SKM-1 treated with dmso at 0.1 percent for 144 hours (cell line): ENCODE results near the gene ANGPTL2.

Source experiments
- DNase-seq: peaks from one replicate; lab custom pipeline; 2025; ENCODE audit not compliant: unreplicated experiment; lab: John Stamatoyannopoulos, UW

Gene ANGPTL2

DNA sequence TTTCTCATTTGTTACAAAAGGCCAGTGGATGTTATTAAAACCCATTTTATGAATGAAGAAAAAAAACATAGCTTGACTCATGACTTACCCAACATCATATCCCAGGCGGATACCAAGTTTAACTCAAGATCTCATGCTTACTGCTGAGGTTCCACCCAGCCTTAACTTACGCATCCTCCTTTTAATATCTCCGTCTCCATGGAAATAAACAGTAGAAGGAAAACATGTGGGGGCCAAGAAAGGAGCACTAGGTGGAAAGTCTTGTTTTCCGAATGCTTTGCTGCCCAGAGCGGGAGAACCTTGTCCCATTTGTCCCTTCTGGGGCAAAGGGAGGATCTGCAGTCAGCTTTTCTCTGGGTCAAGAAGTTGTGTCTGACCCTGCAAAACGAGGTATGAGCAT, 44.1 kb downstream of the ANGPTL2 start:
- DNase-seq = no peak

DNA sequence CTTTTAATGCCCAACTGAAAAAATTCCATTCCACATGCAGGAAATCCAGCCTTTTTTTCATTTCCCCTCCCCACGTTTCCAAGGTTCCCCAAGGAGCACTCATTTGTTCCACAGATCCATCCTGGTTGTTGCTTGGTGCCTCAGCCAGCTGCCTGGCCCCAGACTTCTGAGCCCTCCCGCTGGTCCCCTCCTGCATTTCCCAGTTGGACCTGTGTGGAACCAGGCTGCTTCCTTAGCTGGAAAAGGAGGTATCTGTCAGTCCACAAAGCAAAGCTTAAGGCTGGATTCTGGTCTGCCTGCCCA, 44.8 kb downstream of the ANGPTL2 start:
- DNase-seq = no peak

DNA sequence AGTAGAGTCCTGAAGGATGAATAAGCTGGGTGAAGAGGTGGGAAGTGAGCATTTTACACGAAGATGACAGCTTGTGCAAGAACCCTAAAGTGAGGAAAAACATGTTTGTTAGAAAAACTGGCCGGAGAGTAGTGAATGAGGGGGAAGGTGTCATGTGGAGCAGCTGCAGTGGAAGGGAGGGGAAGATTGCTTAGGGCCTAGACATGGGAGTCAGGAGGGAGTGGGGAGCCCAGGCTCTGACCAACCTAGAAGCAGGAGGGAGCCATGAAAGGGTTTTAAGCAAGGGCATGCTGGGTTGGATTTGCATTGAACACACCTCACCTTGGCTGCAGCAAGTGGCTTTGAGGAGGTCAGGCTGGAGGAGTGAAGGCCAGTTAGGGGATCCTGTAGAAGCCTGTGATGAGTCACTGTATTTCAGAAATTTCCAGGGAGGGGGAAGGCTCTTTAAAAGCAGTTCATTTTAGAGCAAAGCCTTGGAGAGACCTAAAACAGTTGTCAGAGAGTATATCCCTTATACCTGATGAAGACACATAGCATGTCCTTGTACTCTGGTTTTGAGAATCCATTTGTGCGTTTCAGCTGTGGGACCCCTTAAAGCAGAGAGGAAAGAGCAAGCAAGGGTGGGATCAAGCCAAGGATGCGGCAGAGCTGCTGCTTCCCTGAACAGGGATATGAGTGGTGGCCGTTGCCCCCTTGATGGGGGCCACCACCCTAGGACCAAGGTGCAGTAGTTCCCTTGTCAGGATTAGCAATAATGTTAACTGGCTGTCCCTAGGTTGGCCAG, 45.4 kb downstream of the ANGPTL2 start:
- DNase-seq = no peak

DNA sequence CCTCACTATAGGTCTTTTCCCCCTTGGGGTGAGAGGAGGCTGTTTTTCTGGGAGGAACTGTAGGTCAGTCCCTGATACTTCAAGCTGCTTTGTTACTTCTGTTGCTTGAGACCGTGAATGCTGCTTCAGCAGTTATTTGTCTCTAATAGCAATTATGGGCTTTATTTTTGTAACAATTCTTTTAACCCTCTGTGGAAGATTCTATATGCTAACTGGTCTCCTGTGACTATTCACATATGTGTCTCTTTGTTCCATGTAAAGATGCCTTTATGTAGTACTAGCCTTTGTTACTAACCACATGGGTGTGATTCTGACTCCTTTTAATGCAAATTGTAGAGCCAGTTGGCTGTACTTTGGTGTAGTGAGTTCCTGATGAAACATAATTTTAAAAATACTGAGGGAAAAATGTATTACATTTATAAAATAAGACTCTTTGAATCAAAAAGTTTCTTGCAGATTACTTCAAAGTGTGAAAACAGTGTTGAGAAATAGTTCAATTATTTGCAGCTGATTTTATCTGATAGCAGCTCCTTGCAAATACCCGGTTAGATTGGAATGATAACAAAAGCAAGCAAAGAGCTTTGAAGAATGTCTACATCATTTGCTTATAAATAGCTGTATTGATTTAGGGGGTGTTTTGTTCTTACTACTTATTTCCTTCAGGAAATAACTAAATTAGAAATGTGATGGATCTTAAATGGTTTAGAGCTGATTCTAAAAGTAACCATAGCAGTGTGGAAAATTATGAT, 46.6 kb downstream of the ANGPTL2 start:
- no peak for DNase-seq

DNA sequence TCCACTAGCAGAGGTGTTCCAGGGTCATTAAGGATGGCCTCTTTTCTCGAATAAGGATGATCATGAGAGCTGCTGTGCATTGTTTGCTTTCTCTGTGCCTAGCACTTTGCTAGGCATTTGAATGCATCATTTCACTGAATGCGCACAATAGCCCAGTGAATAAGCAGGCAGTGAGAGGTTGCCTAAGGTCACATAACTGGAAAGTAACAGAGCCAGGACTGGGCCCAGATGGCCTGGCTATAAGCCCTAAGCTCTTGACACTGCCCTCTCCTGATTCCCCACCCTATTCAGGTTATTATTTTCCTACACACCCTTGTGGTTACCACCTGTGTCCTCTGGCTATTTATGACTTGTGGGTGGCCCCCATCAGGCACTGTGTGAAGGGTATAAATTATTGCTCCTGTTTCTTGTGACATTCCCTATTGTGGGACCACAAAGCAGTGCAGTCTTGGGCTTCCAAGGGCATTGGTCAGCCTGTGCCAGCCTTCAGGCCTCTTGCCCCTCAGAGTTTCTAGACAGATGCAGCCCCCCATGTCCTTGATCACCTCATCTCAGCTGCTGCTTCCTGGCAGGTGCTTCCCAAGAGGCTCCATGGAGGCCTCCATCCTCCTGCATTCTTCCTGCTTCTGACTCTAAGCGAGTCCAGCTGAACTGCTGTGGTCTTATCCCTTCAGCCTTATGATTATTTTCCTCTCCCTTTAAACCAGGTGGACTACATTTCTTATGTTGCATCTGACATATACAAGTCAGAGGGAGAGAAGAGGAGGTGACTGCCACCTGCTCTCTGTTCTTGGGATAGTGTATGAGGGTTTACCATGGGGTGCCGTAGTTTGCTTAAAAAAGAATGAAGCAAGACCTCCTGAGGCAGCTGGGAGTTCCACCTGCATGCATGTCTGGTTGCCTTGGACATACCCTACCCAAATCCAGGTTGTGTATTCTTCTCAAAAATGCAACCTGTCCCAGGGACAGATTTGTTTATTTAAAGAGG, 47.6 kb downstream of the ANGPTL2 start:
- no peak for DNase-seq

DNA sequence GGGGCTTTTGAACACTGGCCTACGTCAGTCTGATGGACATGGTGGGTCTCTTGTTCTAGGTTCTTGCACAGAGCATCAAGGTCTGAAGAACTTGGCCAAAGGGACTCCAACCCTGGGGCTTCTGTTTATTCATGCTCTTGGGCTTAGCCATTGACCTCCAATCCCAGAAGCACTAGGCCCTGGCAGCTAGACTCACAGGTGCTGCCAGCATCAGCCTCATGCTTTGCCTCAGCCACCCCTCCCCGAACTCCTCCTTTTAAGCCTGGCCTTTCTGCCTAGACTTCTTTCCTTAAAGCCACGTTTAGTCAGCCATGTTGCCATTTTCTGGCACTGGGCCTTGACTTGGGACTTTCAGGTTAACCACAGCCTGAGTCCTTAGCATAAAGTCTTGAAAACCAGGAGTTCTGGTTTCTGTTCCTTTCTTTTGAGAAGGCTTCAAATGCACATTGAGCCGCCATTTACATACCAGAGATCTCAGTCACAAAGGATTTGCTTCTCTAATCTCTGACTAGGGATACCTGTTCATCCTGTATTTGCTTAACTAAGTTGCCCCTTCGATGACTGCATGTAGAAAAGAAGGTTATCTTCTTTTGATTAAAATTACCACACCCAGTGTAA, 54.7 kb downstream of the ANGPTL2 start:
- no peak for DNase-seq

DNA sequence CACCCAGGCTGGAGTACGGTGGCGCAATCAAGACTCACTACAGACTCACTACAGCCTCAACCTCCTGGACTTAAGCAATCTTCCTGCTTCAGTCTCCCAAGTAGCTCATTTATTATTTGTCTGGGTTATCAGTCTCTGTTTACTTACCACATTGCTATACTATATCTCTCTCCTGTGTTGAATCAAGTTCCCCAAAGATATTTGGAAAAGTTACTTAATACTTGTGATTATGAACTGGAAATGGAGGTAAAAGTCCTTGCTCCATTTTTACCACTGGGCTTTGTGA, 55.6 kb downstream of the ANGPTL2 start:
- DNase-seq = peak; percentile 25

DNA sequence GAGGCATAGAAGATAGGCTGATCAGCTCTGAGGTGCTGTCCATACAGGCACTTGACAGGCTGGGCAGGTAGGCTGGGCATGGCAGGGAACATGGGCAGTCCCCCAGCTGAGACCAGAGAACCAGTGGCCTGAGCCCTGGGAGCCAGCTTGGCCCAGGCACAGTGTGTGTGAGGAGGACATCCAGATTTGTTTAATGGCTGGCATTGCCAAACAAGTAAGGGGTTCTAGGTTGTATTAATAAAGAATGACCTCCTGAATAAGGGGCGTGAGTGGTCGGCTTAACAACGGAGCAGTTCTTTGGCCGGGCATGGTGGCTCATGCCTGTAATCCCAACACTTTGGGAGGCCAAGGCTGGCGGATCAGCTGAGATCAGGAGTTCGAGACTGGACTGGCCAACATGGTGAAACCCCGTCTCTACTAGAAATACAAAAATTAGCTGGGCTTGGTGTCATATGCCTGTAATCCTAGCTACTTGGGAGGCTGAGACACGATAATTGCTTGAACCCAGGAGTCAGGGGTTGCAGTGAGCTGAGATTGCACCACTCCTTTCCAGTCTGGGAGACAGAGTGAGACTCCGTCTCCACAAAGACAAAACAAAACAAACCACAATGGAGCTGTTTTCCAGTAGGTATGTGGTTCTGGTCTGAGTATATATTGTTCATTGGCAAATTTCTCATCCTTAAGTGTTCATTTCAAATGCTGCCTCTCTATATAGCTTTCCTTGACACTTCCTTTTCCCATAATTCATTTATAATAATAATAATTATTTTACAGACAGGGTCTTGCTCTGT, 56.2 kb downstream of the ANGPTL2 start:
- no peak for DNase-seq

DNA sequence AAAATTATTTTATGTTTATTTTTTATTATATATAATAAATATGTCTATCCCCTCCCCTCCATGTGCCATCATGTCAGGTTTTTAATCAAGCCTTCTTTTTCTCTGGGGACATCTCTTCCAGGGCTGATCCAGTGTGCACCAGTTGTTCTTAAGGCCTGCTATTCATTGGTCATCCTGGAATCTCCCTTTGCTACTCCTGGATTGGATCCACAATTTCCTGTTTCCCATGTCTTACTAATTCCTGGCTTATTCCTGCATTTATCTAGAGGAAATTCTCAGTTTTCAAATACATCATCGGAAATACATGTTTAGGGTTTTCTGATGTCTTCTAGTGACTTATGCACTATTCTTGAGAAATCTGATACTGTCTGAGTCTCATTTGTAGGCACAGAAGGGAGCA, 56.8 kb downstream of the ANGPTL2 start:
- DNase-seq = no peak

DNA sequence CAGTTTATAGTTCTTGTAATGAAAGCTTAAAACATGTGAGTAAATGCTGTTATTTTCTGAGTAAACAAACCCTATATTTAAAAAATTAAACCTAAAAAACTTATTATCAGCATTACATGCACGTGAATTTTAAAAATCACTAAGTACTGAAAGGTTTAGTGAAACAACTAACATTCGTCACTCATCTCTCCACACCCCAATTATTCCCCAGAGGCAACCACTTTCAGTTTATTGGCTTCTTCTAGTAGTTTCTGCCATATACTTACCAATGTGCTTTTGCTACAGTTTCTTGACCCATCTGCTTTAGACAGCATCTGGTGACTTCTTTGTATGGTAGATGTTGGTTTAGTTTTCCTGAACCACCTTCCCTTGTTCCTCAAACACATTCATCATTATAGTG, 58.1 kb downstream of the ANGPTL2 start:
- no peak for DNase-seq

DNA sequence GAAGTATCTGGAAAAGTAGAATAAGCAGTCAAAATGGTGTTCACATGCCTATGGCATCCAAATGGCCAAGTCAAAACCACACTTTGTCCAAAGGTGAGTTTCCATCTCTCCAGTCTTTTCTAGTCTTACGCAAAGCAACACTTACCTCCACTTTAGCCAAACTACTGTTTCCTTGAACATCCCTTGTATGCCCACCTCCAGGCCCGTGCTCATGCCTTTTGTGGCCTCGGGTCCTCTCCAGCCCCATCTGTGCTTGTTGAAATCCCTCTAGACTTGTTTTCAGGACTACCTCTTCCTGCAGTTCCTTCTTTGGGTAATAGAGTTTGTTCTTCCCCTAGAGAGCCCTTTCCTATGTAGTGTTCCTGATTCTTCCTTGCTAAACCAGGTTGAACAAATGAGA, 61.0 kb downstream of the ANGPTL2 start:
- no peak for DNase-seq

DNA sequence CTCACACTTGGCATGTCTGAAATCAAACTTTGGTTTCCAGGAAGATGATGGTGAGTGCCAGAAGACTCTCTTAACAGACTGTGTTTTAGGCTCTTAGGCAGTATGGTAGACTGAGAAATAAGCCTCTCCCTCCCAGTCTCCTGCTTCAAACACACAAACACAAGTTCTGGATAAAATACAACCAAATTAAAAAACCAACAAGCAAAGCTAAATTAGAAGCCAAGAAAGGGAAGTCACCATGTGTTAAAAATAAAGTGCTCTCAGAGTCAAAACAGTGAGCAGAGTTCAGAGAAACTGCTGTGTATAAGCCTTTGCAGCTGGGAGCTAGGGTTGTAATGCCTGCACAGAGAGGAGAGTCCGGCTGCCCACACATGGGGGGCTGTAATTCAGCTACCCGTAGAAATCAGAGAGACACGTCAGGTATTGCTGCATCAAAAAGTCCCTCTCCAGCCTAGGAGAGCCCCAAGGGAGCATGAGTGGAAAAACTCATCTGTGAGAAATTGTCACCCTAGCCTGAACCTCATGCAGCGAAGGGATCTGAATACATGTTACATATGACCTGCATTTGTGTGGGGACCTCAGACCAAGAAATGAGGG, 62.6 kb downstream of the ANGPTL2 start:
- DNase-seq = no peak

DNA sequence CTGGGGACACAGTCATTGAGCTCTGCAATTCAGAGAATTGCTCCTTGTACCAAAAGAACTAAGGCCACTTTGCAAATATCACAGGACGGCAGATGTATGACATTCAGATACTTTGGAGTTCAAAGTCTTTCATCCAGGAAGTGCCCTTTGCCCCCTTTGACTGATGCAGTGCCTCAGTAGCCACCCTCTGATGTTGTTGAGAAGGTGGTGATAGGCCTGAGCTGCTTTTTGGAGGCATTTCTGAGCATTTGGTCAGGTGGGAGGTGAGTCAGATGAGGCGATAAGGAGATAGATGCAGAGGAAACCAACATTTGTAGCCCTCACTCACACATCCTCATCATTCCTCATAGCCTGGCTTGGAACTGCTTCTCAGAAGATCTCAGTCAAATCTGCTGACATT, 63.4 kb downstream of the ANGPTL2 start:
- DNase-seq = no peak

DNA sequence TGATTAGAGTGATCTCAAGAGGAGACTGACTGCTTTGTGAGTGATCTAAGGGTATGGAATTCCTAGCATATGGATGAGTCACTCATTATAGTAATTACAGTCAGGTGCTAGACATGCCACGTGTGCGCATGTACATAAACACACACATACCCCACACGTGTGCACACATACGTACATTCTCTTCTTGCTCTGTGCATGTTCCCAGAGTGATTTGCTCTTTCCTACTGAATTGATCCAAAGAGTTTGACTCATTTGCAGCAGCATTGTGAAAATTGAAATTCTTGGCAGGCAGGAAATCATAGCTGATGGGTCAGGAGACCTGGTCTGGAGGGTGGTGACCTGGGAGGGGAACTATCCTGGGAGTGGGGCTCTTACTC, 63.8 kb downstream of the ANGPTL2 start:
- no peak for DNase-seq

DNA sequence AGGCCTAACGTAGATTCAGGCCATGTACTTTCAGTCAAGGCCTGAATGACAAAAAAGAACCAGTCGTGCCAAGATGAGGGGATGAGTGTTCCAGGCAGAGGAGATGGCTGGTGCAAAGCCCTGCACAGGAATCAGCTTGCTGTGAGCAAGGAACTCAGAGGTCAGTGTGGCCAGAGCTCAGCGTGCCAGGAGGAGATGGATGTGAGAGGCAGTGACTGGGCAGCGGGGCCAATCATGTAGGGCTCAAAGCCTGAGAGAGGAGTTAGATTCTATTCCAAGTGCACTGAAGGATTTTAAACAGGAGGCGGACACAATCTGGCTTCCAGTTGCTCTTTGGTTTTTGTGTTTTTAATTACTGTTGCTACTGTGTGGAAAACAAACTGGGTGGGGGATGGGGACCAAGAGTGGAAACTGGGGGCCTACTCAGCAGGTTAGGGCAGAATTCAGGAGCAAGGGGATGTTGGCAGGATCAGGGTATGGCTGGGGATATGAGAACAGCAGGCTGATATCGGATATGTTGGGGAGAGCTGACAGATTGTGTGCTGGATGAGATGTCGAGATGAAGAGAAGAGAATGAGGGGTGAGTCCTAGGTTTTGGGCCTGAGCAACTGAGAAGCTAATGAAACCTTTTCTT, 64.3 kb downstream of the ANGPTL2 start:
- no peak for DNase-seq

DNA sequence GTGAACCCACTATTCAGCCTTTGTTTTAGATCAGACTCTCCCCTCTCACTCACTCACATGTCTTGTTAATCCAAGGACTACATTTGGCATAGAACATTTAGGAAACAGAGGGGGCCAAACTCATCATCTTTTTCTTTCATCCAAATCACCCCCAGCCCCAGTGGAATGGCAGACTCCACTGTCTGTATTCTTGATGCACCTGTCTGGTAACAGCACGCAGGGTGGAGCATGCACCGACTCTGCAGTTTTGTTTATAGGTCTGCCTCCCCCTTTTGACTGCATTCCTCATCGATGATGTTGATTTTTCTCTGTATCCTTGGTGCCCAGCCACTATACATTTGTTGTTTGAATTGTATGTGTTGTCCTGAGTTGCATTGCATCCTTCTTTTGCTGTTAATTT, 66.0 kb downstream of the ANGPTL2 start:
- DNase-seq = no peak

DNA sequence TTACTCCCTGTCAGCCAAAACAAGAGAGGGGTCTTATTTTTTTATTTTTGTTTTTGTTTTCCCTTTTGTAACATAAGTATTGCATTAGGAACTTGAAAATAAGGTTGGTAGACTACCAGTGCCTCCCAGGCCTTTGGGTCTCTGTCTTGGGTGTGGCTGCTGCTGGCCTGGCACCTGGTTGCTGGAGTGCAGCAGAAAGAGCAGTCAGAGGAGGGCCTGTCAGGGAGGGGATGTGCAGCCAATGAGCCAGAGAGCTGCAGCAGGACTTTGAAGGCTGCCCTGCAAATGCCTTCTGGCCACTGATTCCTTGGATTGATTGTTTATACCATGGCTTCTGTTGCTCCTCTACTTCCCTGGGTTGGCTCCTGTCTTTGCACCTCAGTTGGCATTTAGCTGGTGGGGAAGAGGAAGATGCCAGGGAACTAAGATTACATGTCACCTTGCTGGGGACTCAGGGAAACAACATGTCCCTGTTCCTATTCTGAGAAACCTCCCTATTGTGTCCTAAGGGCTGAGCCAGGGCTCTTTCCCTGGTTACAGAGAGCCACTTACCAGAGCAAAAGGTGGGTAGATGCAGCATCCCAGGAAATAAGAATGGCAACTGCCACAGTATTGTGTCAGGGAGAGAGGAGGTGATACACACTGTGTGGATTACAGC, 66.6 kb downstream of the ANGPTL2 start:
- DNase-seq = no peak

DNA sequence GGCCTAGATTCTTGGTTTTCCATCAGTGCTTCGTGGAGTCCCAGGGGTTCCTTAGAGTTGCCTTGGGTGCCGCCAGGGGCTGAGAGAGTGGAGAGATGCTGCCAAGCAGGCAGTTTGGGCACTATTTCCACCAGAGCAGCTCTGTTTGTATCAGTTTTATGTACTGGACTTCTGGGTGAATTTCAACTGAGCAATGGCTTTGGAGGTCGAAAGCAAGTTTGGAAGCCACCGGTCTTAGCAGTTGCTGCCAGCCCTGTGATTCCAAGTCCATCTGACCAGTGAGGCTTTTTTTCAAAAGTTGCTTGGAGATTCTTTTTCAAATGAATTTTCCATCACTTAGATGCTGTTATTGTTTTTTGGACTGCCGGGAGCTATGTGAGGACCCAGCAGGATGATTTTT, 68.5 kb downstream of the ANGPTL2 start:
- DNase-seq = no peak

DNA sequence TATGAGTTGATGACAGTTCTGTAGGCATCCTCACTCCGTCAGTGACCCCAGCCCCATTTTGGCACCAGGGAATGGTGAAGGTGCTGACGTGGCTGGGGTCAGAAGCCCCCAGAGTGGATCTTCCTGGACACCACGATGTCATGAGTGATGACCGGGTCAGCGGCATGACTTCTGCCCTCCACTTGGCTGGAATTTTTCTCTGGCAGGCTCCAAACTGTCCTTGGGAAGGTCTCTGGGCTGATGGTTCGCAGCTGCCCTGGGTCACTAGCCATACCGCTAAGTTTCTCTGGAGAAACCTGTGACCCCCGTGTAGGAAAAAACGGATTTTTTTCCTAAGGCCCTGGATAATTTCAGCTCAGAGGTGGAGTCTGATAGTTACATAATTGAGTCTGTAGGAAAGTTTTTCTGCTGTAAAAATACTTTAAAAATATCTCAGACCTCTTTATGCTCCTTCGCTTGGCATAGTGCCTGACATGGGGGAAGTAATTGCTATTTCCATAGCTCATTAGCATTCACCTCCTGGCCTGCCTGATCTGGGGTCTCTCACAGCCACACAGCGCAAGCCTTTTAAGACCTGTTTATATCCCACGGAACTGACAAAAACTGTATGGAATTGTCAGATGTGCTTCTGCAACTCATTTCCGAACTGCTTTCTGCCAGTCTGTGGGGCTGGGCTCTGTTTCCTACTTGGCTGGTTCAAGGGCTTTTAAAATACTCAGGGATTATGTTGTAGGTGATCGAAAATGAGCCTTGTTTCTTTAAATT, 69.2 kb downstream of the ANGPTL2 start:
- DNase-seq = no peak
